Endothelial cell of hepatic sinusoid (primary cell): Measurements from ENCODE around the gene CFAP74.

Experiments used
- in situ Hi-C: cut with HindIII; loops from 2 replicates; pipeline ENCODE4 v1.10.0; 2017; ENCODE audit warnings: low sequenced_read_pairs

Gene CFAP74

GRCh38 chr1:2003541-2004131 is at the start of gene CFAP74:
CFAP74 (minus strand) TSS chr1:2003786; CDS start chr1:1990956, 12,830 bp downstream.
- in situ Hi-C loops = no loop called here

- in situ Hi-C loops = no loop called here
Observed at GRCh38 chr1:2053217-2053616, 49.6 kb upstream of the CFAP74 start.

GRCh38 chr1:2052756-2053155 is 49.2 kb upstream of the CFAP74 start:
- in situ Hi-C loops = no loop called here

- in situ Hi-C loops = no loop called here
Observed at GRCh38 chr1:2052054-2052679, 48.6 kb upstream of the CFAP74 start.

- in situ Hi-C loops = no loop called here
Observed at GRCh38 chr1:2050793-2051682, 47.5 kb upstream of the CFAP74 start.

- in situ Hi-C loops = no loop called here
Observed at GRCh38 chr1:2050461-2050792, 46.8 kb upstream of the CFAP74 start.

- in situ Hi-C loops = no loop called here
Observed at GRCh38 chr1:2049718-2050431, 46.3 kb upstream of the CFAP74 start, which contains the start of gene PRKCZ. PRKCZ (plus strand) TSS chr1:2050411; CDS start chr1:2050631, 220 bp downstream.

GRCh38 chr1:2049225-2049717 is 45.7 kb upstream of the CFAP74 start:
- in situ Hi-C loops = no loop called here

GRCh38 chr1:2047749-2048729 is 44.5 kb upstream of the CFAP74 start:
- in situ Hi-C loops = no loop called here

- in situ Hi-C loops = no loop called here
Observed at GRCh38 chr1:2046953-2047748, 43.6 kb upstream of the CFAP74 start.

- in situ Hi-C loops = no loop called here
Observed at GRCh38 chr1:2046174-2046917, 42.8 kb upstream of the CFAP74 start.

- in situ Hi-C loops = no loop called here
Observed at GRCh38 chr1:2045468-2046173, 42.0 kb upstream of the CFAP74 start.

- in situ Hi-C loops = no loop called here
Observed at GRCh38 chr1:2044510-2045319, 41.1 kb upstream of the CFAP74 start.

GRCh38 chr1:2043886-2044285 is 40.3 kb upstream of the CFAP74 start:
- in situ Hi-C loops = no loop called here

GRCh38 chr1:2042830-2043773 is 39.5 kb upstream of the CFAP74 start:
- in situ Hi-C loops = no loop called here

GRCh38 chr1:2041887-2042286 is 38.3 kb upstream of the CFAP74 start:
- in situ Hi-C loops = no loop called here
